DOHH2 (cell line): Measurements from ENCODE around the gene GTF2F2.

Experiments used
- H3F3A ChIP-seq: fragments of 200-600 bp; sonication (generic), shearing (Covaris generic); 2 replicates; pipeline ENCODE4 v1.6.0; 2016; ENCODE audit warnings: antibody characterized with exemption, mild to moderate bottlenecking; ENCODE audit not compliant: control insufficient read depth, insufficient read depth
- H3K27ac ChIP-seq: fragments of 200-600 bp; sonication (generic); 2 replicates; pipeline ENCODE4 v1.5.1; 2014; ENCODE audit warnings: low read depth, mild to moderate bottlenecking, low read length, moderate library complexity
- H3K27me3 ChIP-seq: fragments of 200-600 bp; sonication (generic); 2 replicates; pipeline ENCODE4 v1.6.1; 2014; ENCODE audit warnings: mild to moderate bottlenecking, low read length, mixed read lengths; ENCODE audit not compliant: control insufficient read depth
- H3K36me3 ChIP-seq: fragments of 200-600 bp; sonication (generic); 2 replicates; pipeline ENCODE4 v1.6.1; 2014; ENCODE audit warnings: mild to moderate bottlenecking, low read length, moderate library complexity, mixed read lengths; ENCODE audit not compliant: control insufficient read depth
- H3K4me1 ChIP-seq: fragments of 200-600 bp; sonication (generic); 2 replicates; pipeline ENCODE4 v1.6.1; 2014; ENCODE audit warnings: mild to moderate bottlenecking, low read length, mixed read lengths; ENCODE audit not compliant: control insufficient read depth
- H3K4me2 ChIP-seq: fragments of 200-600 bp; sonication (generic); 2 replicates; pipeline ENCODE4 v1.6.0; 2014; ENCODE audit warnings: mild to moderate bottlenecking, low read length, moderate library complexity
- H3K4me3 ChIP-seq: fragments of 200-600 bp; sonication (generic); 2 replicates; pipeline ENCODE4 v1.5.1; 2014; ENCODE audit warnings: mild to moderate bottlenecking, low read length, mixed read lengths
- H3K79me2 ChIP-seq: fragments of 200-600 bp; sonication (generic); 2 replicates; pipeline ENCODE4 v1.6.1; 2014; ENCODE audit warnings: mild to moderate bottlenecking, low read length, mixed read lengths; ENCODE audit not compliant: control insufficient read depth
- H3K9me2 ChIP-seq: fragments of 200-600 bp; sonication (generic); replicated peaks from 2 replicates; pipeline ENCODE4 v1.6.1; 2014; ENCODE audit warnings: mild to moderate bottlenecking, low read length, mixed read lengths; ENCODE audit not compliant: control insufficient read depth
- H3K9me3 ChIP-seq: fragments of 200-600 bp; sonication (generic); 2 replicates; pipeline ENCODE4 v1.6.1; 2014; ENCODE audit warnings: antibody characterized with exemption, low read length, mixed read lengths; ENCODE audit not compliant: control insufficient read depth, insufficient read depth
- H4K20me1 ChIP-seq: fragments of 200-600 bp; sonication (generic); 2 replicates; pipeline ENCODE4 v1.6.0; 2014; ENCODE audit warnings: low read depth, mild to moderate bottlenecking, antibody characterized with exemption, low read length, moderate library complexity; ENCODE audit not compliant: control insufficient read depth, insufficient read depth
- EZH2phosphoT487 ChIP-seq: fragments of 200-600 bp; sonication (generic); IDR thresholded peaks from 2 replicates; pipeline ENCODE4 v1.6.1; 2017; ENCODE audit warnings: borderline replicate concordance, mild to moderate bottlenecking, antibody characterized with exemption, low read length, moderate library complexity, mixed read lengths
- TF ChIP-seq, protein P1 (sequence below): fragments of 200-600 bp; sonication (generic); IDR thresholded peaks from one replicate; pipeline ENCODE4 v1.5.1; 2014; ENCODE audit warnings: antibody characterized with exemption, mild to moderate bottlenecking, low read depth, low read length; ENCODE audit not compliant: poor library complexity, severe bottlenecking

Gene GTF2F2

DNA sequence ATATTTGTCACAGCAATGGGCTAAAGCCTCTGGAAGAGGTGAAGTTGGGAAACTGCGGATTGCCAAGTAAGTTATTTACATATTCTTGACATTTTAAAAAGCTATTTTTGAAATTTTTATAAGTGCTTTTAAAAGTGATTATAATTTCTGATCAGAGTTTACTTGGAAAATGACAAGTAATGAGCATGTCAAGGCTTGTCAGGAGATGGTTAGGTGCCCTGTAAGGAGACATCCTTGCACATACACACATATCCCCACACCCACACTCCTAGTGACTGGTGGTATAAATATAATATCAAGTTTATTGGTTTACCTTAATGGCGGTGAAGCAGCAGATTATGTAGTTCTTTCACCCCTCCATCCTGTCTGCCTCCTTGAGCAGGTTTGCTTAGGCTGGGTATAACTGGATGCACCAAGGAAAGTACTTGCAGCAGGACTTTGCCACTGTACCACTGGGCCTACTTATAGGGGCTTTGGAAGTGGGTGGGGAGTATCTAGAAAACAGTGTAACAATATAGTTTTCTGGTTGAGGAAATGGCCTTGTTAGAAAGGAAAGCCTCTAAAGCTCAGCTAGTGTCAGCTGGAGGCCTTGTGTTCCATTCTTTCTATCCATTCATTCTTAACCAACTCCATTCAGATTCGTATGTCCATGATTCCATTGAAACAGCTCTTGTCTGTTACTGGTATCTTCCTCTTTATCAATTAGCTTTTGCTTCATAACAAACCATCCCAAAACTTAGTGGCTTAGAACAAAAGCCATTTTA, 16.6 kb downstream of the GTF2F2 start:
- no peak for TF ChIP-seq EZH2phosphoT487
- TF ChIP-seq, protein P1, sequence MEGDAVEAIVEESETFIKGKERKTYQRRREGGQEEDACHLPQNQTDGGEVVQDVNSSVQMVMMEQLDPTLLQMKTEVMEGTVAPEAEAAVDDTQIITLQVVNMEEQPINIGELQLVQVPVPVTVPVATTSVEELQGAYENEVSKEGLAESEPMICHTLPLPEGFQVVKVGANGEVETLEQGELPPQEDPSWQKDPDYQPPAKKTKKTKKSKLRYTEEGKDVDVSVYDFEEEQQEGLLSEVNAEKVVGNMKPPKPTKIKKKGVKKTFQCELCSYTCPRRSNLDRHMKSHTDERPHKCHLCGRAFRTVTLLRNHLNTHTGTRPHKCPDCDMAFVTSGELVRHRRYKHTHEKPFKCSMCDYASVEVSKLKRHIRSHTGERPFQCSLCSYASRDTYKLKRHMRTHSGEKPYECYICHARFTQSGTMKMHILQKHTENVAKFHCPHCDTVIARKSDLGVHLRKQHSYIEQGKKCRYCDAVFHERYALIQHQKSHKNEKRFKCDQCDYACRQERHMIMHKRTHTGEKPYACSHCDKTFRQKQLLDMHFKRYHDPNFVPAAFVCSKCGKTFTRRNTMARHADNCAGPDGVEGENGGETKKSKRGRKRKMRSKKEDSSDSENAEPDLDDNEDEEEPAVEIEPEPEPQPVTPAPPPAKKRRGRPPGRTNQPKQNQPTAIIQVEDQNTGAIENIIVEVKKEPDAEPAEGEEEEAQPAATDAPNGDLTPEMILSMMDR, result no peak
- peaks cover 17% of the 10 kb centered on the region for H4K20me1 ChIP-seq
- no peaks in the 10 kb centered on the region for H3K9me3 ChIP-seq
- no peak overlapping the region for H3K27ac ChIP-seq
- H3K79me2 ChIP-seq, result peaks cover 85% of the 10 kb centered on the region
- peaks cover 9% of the 10 kb centered on the region; the same call in 1 of the 2 replicates for H3F3A ChIP-seq
- no peak overlapping the region for H3K4me3 ChIP-seq
- H3K4me2 ChIP-seq, result no peak overlapping the region
- peaks cover 30% of the 10 kb centered on the region for H3K36me3 ChIP-seq
- peaks cover 15% of the 10 kb centered on the region for H3K4me1 ChIP-seq
- no peaks in the 10 kb centered on the region for H3K27me3 ChIP-seq
- H3K9me2 ChIP-seq, result no peaks in the 10 kb centered on the region

DNA sequence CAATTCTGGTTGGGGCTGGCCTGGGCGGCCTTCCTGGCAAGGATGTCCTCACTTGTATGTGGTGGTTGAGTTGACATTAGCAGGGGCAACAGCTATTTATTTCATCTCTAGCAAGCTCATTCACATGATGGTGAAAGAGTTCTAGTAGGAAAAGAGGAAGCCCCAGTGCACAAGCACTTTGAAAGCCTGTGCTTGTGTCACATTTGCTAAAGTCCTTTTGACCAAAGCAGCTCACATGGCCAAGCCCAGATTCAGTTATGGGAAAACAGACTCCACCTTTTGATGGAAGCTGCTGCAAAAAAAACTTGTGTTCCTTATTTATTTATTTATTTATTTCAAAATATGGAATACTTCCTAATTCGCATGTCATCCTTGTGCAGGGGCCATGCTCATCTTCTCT, 17.2 kb downstream of the GTF2F2 start:
- Histone ChIP-seq H3K27ac (no peak overlapping the region), H3K27me3 (no peaks in the 10 kb centered on the region), H3K9me2 (no peaks in the 10 kb centered on the region), H4K20me1 (peaks cover 12% of the 10 kb centered on the region), H3K79me2 (peaks cover 83% of the 10 kb centered on the region), H3F3A (peaks cover 3% of the 10 kb centered on the region; the same call in 1 of the 2 replicates), H3K4me1 (peaks cover 9% of the 10 kb centered on the region), H3K36me3 (peaks cover 30% of the 10 kb centered on the region), H3K4me2 (no peak overlapping the region), H3K9me3 (no peaks in the 10 kb centered on the region), H3K4me3 (no peak overlapping the region)
- no peak for TF ChIP-seq EZH2phosphoT487
- TF ChIP-seq, protein P1, result no peak

DNA sequence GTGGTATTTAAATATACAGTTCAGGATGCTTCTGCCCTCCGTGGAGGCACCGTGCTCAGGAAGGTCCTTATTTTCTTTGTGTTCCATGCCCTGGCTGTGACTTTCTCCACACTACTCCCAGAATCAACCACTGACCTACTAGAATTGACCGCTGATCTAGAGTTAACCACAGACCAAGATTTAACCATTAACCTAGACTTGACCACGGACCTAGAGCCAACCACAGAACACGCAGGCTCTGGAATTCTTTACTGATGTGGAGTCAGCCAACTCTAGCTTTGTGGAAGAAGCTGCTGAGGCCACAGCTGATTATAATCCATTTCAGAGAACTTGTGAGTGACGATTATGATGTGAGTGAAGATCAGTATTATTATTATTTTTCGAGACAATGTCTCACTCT, 18.0 kb downstream of the GTF2F2 start:
- no peak for TF ChIP-seq EZH2phosphoT487
- TF ChIP-seq, protein P1, result no peak
- peaks cover 11% of the 10 kb centered on the region for H4K20me1 ChIP-seq
- H3K9me2 ChIP-seq, result no peaks in the 10 kb centered on the region
- no peaks in the 10 kb centered on the region for H3F3A ChIP-seq
- H3K9me3 ChIP-seq, result no peaks in the 10 kb centered on the region
- no peaks in the 10 kb centered on the region for H3K27me3 ChIP-seq
- H3K4me1 ChIP-seq, result peaks cover 2% of the 10 kb centered on the region
- H3K4me2 ChIP-seq, result no peak overlapping the region
- H3K4me3 ChIP-seq, result no peak overlapping the region
- no peak overlapping the region for H3K27ac ChIP-seq
- peaks cover 30% of the 10 kb centered on the region for H3K36me3 ChIP-seq
- peaks cover 83% of the 10 kb centered on the region for H3K79me2 ChIP-seq
